Bronchial epithelial cell (primary cell): ENCODE measurements around the gene TSPEAR. TPM values are rescaled to one million over a fixed set of nuclear protein-coding genes. Genes with fewer than 3 reads are reported as not detected.
"Not testable (repeated sequence)": the region's sequence is repeated elsewhere in the genome, so short reads cannot be mapped to it uniquely, and the experiment has no call there.

Experiments used
- DNase-seq: peaks from one replicate; pipeline ENCODE4 v3.0.0-alpha.2; 2010; ENCODE audit warnings: low read depth
- FAIRE-seq: peaks from 2 replicates; lab custom pipeline; 2011; peaks lifted over from hg19 to GRCh38; lab: Jason Lieb, UNC
- H3K27me3 ChIP-seq: 2 replicates; pipeline ENCODE4 v1.5.1; 2011; ENCODE audit warnings: low read length; ENCODE audit not compliant: control insufficient read depth, insufficient read depth
- H3K36me3 ChIP-seq: 2 replicates; pipeline ENCODE4 v1.5.1; 2011; ENCODE audit warnings: low read length; ENCODE audit not compliant: control insufficient read depth, insufficient read depth
- H3K4me3 ChIP-seq: 2 replicates; pipeline ENCODE4 v1.5.1; 2011; ENCODE audit warnings: mild to moderate bottlenecking, low read depth, low read length, control low read depth
- total RNA-seq: library from RNA; depleted of rRNA; stranded (reverse); fragments of >200 nt; gene quantifications from 2 replicates; pipeline ENCODE4 v1.2.1, GENCODE V29; 2014
- TF ChIP-seq, protein P1 (sequence below): IDR thresholded peaks from 2 replicates; pipeline ENCODE4 v1.5.1; 2011; ENCODE audit warnings: mild to moderate bottlenecking, moderate library complexity, low read length, control low read depth, inconsistent platforms; ENCODE audit not compliant: insufficient read depth, severe bottlenecking

Gene TSPEAR
- total RNA-seq, 1 donor from 2014 or later: not detected

DNA sequence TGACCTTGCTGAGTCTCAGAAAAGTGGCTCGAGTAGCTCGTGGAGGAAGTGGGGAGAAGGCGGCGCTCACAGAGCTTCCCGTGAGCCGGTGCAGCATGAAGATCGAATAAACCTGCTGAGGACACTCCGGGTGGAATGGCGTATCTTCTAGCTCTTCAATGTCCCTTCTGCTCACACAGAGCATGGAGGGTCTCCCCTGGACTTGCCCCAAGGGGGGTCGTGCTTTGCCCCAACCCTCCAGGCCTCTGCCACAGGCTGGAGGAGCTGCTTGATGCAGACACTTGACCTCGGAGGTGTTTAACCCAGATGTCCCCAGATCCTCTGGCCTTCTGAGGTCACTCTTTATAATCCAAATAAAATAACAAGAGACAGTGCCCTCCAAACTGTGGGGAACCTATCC is 16.6 kb downstream of the TSPEAR start:
- no peak for DNase-seq
- TF ChIP-seq, protein P1, sequence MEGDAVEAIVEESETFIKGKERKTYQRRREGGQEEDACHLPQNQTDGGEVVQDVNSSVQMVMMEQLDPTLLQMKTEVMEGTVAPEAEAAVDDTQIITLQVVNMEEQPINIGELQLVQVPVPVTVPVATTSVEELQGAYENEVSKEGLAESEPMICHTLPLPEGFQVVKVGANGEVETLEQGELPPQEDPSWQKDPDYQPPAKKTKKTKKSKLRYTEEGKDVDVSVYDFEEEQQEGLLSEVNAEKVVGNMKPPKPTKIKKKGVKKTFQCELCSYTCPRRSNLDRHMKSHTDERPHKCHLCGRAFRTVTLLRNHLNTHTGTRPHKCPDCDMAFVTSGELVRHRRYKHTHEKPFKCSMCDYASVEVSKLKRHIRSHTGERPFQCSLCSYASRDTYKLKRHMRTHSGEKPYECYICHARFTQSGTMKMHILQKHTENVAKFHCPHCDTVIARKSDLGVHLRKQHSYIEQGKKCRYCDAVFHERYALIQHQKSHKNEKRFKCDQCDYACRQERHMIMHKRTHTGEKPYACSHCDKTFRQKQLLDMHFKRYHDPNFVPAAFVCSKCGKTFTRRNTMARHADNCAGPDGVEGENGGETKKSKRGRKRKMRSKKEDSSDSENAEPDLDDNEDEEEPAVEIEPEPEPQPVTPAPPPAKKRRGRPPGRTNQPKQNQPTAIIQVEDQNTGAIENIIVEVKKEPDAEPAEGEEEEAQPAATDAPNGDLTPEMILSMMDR: no peak
- H3K4me3 ChIP-seq: no peak overlapping the region
- H3K36me3 ChIP-seq: no peaks in the 10 kb centered on the region
- no peaks in the 10 kb centered on the region for H3K27me3 ChIP-seq
- FAIRE-seq: no peak

DNA sequence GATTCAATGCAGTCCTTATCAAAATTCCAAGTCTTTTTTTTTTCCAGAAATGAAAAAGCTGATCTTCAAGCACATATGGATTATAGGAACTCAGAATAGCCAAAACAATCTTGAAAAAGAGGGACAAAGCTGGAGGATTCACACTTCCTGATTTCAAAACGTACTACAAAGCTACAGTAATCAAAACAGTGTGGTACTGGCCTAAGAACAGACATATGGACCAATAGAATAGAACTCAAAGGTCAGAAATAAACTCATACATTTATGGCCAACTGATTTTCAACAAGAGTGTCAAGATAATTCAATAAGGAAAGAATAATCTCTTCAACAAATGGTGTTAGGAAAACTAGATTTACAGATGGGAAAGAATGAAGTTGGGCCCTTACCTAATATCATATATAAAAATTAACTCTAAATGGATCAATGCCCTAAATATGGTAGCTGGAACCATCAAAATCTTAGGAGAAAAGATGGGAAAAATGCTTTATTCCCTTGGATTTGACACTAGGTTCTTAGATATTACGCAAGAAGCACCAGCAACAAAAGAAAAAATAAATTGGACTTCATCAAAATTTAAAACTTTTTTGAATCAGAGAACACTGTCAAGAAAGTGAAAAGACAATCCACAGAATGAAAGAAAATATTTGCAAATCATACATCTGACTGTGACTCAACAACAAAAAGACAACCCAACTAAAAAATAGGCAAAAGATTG is 18.4 kb downstream of the TSPEAR start:
- no peak for FAIRE-seq
- no peak overlapping the region for H3K4me3 ChIP-seq
- no peaks in the 10 kb centered on the region for H3K27me3 ChIP-seq
- H3K36me3 ChIP-seq: no peaks in the 10 kb centered on the region
- TF ChIP-seq, protein P1: no peak
- DNase-seq: no peak

DNA sequence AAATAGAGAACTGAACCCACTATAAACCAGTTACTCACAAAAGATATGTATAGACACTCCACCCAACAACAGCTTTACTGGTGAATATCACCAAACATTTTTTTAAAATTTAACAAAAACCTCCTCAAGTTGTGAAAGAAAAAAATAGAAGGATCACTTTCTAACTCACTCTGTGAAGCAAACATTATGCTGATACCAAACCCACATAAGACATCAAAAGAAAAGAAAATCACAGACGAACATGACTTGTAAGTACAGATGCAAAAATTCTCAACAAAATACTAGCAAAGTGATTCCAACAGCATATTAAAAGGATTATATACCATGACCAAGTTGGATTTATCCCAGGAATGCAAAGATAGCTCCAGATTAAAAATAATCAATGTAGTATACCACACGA is 19.7 kb downstream of the TSPEAR start:
- FAIRE-seq (no peak), DNase-seq (no peak)
- Histone ChIP-seq H3K4me3 (no peak overlapping the region), H3K27me3 (no peaks in the 10 kb centered on the region), H3K36me3 (no peaks in the 10 kb centered on the region)
- TF ChIP-seq, protein P1: no peak

DNA sequence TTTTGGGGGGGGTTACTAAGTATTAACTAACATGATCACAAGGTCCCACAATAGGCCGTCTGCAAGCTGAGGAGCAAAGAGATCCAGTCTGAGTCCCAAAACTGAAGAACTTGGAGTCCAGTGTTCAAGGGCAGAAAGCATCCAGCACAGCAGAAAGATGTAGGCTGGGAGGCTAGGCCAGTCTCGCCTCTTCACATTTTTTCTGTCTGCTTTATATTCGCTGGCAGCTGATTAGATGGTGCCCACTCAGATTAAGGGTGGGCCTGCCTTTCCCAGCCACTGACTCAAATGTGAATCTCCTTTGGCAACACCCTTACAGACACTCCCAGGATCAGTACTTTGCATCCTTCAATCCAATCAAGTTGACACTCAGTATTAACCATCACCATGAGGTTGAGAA is 21.6 kb downstream of the TSPEAR start:
- FAIRE-seq, H3K4me3 ChIP-seq, H3K27me3 ChIP-seq, H3K36me3 ChIP-seq, DNase-seq: not testable (repeated sequence)

DNA sequence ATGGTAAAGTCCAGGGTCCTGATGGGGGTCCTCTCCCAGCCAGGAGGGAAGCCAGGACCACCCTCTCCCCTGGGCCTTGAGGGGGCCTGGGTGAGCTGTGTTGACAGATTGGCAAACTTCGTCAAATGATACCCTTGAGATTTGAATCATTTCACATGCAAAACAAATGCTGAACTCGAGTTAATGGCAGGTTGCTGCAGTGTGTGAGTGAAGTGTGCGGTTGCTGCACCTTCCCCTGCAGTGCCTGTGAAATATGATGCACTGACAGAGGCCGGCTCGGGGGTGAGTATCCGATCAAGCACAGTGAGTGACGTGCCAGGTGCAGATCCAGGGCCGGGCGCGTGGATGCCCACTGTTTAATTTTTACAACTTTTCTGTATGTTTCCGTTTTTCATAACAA is 23.7 kb downstream of the TSPEAR start:
- H3K27me3 ChIP-seq: no peaks in the 10 kb centered on the region
- no peak for DNase-seq
- no peak for FAIRE-seq
- TF ChIP-seq, protein P1: no peak
- no peak overlapping the region for H3K4me3 ChIP-seq
- H3K36me3 ChIP-seq: no peaks in the 10 kb centered on the region

DNA sequence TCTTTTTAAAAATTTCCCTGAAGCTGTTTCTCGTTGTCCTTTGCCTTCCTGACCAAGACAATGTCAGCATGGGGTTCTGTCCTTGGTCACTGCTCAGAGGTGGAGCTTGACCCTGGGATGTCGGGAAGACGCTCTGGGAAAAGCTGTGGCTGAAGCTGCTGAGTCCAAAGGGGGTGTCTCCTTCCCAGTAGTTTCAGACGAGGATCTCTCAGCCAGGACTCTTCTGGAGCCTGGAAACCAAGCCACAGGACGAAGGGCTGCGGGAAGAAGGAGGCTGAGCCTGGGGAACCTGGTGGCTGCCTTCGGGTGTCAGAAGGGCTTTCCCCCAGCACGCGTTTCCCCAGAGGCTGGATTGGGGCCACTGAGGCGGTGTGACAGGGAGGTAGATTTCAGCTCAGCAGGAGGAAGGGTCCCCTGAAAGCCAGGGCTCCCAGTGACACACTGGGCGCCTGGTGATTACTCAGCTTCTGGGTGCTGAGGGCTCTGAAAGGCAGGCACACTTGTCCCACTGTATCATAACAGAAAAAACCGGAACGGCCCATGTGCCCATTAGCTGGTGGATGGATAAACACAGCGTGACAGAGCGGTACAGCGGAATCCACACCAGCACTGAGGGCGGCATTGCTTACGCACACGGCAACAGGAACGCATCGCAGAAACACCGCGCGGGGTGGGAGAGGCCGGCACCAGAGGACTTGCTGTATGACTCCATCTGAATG is 24.4 kb downstream of the TSPEAR start:
- Histone ChIP-seq H3K27me3 (no peaks in the 10 kb centered on the region), H3K36me3 (no peaks in the 10 kb centered on the region), H3K4me3 (no peak overlapping the region)
- FAIRE-seq: no peak
- DNase-seq: no peak
- TF ChIP-seq, protein P1: no peak
